ENCODE data around the gene DCX. TPM values are rescaled to one million over a fixed set of nuclear protein-coding genes. Genes with fewer than 3 reads are reported as not detected.

DCX gene
- total RNA-seq, 1 experiment from 2014 or later: 0.13 TPM

GRCh38 chrX:111288841-111289240, 123.2 kb downstream of the DCX start:
- DNase-seq (ENCODE audit: low read depth, low spot score) (no peak), ATAC-seq (no peak)
- Histone ChIP-seq H3K9me3 (ENCODE audit: control insufficient read depth, insufficient read depth, low read depth, low read length) (no peaks in the 10 kb centered on the region), H3K4me3 (ENCODE audit: low read depth in 2 of 2, low read length in 2 of 2) (no peak overlapping the region), H3K36me3 (ENCODE audit: control insufficient read depth, insufficient read depth, low read length) (no peaks in the 10 kb centered on the region), H3K27me3 (ENCODE audit: control insufficient read depth, insufficient read depth, low read length) (no peaks in the 10 kb centered on the region), H3K27ac (ENCODE audit: low read length) (no peak overlapping the region), H3K4me1 (ENCODE audit: control insufficient read depth, insufficient read depth, low read length) (no peaks in the 10 kb centered on the region)
- intact Hi-C loops (cut with micrococcal nuclease; ENCODE audit: unreplicated experiment): no loop called here
- in situ Hi-C loops (cut with HindIII; ENCODE audit: low pct_unique_long_range_greater_than_20kb, low sequenced_read_pairs): no loop called here
- POLR2A ChIA-PET: no interaction called here
- no TSS peak for BruUV-seq (replicated peaks)
- CTCF ChIA-PET: interaction anchor here (0.8 kb wide), 1 partner anchor 1338 kb away, joined by 13 read pairs; no protein-coding TSS in a partner anchor
- TF ChIP-seq, protein P1, sequence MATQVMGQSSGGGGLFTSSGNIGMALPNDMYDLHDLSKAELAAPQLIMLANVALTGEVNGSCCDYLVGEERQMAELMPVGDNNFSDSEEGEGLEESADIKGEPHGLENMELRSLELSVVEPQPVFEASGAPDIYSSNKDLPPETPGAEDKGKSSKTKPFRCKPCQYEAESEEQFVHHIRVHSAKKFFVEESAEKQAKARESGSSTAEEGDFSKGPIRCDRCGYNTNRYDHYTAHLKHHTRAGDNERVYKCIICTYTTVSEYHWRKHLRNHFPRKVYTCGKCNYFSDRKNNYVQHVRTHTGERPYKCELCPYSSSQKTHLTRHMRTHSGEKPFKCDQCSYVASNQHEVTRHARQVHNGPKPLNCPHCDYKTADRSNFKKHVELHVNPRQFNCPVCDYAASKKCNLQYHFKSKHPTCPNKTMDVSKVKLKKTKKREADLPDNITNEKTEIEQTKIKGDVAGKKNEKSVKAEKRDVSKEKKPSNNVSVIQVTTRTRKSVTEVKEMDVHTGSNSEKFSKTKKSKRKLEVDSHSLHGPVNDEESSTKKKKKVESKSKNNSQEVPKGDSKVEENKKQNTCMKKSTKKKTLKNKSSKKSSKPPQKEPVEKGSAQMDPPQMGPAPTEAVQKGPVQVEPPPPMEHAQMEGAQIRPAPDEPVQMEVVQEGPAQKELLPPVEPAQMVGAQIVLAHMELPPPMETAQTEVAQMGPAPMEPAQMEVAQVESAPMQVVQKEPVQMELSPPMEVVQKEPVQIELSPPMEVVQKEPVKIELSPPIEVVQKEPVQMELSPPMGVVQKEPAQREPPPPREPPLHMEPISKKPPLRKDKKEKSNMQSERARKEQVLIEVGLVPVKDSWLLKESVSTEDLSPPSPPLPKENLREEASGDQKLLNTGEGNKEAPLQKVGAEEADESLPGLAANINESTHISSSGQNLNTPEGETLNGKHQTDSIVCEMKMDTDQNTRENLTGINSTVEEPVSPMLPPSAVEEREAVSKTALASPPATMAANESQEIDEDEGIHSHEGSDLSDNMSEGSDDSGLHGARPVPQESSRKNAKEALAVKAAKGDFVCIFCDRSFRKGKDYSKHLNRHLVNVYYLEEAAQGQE (IDR thresholded peaks at IDR 0.05; ENCODE audit: insufficient read depth in 1 of 2, low read depth in 2 of 2, low read length in 1 of 2): no peak
- TF ChIP-seq TCF7L2 (IDR thresholded peaks at IDR 0.05; ENCODE audit: low read depth, low read length): no peak
- TF ChIP-seq, protein P2, sequence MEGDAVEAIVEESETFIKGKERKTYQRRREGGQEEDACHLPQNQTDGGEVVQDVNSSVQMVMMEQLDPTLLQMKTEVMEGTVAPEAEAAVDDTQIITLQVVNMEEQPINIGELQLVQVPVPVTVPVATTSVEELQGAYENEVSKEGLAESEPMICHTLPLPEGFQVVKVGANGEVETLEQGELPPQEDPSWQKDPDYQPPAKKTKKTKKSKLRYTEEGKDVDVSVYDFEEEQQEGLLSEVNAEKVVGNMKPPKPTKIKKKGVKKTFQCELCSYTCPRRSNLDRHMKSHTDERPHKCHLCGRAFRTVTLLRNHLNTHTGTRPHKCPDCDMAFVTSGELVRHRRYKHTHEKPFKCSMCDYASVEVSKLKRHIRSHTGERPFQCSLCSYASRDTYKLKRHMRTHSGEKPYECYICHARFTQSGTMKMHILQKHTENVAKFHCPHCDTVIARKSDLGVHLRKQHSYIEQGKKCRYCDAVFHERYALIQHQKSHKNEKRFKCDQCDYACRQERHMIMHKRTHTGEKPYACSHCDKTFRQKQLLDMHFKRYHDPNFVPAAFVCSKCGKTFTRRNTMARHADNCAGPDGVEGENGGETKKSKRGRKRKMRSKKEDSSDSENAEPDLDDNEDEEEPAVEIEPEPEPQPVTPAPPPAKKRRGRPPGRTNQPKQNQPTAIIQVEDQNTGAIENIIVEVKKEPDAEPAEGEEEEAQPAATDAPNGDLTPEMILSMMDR (IDR thresholded peaks at IDR 0.05): no peak
- TF ChIP-seq POLR2AphosphoS5 (IDR thresholded peaks at IDR 0.05; ENCODE audit: low read depth, low read length): no peak
- TF ChIP-seq SIN3A (IDR thresholded peaks at IDR 0.05; ENCODE audit: borderline replicate concordance, insufficient read depth, low read depth, low read length): no peak

DNA sequence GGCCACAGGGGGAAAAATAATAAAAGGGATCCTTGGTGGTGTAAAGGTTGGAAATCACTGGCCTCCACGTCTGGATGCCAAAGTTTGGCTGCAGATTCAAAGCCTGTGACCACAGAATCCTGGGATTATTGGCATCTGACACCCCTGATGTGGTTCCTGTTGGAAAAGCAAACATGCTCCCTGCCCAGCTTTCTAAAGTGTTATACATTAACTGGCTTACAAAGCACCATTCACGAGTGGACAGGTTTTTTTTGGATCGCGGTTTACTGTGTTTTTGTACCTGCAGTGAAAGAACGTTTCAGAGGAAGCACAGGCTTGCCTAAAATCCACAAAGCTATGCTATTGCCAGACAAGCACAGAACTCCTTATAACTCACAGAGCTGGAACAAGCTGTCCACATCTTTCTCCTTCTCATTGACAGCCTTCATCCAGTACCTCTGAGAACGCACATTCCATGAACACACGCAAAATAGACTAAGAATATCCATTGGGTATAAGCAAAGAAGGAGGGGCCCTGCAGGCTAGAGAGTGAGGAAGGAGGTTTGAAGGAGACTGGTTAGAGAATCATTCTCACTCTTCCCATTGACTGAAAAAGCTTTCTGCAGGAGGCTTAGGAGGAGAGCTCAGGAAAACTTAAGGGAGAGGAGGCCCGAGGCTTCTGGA, 127.2 kb downstream of the DCX start:
- TF ChIP-seq SIN3A (IDR thresholded peaks at IDR 0.05; ENCODE audit: borderline replicate concordance, insufficient read depth, low read depth, low read length) (no peak), TCF7L2 (IDR thresholded peaks at IDR 0.05; ENCODE audit: low read depth, low read length) (no peak), POLR2AphosphoS5 (IDR thresholded peaks at IDR 0.05; ENCODE audit: low read depth, low read length) (no peak)
- TF ChIP-seq, protein P1 (IDR thresholded peaks at IDR 0.05; ENCODE audit: insufficient read depth in 1 of 2, low read depth in 2 of 2, low read length in 1 of 2): no peak
- TF ChIP-seq, protein P2 (IDR thresholded peaks at IDR 0.05): no peak
- intact Hi-C loops (cut with micrococcal nuclease; ENCODE audit: unreplicated experiment): no loop called here
- Histone ChIP-seq H3K4me1 (ENCODE audit: control insufficient read depth, insufficient read depth, low read length) (no peaks in the 10 kb centered on the region), H3K4me3 (ENCODE audit: low read depth in 2 of 2, low read length in 2 of 2) (no peak overlapping the region), H3K9me3 (ENCODE audit: control insufficient read depth, insufficient read depth, low read depth, low read length) (no peaks in the 10 kb centered on the region), H3K27ac (ENCODE audit: low read length) (no peak overlapping the region), H3K36me3 (ENCODE audit: control insufficient read depth, insufficient read depth, low read length) (no peaks in the 10 kb centered on the region), H3K27me3 (ENCODE audit: control insufficient read depth, insufficient read depth, low read length) (no peaks in the 10 kb centered on the region)
- ATAC-seq (no peak), DNase-seq (ENCODE audit: low read depth, low spot score) (no peak)
- ChIA-PET CTCF (no interaction called here), POLR2A (no interaction called here)
- BruUV-seq (replicated peaks): no TSS peak
- in situ Hi-C loops (cut with HindIII; ENCODE audit: low pct_unique_long_range_greater_than_20kb, low sequenced_read_pairs): no loop called here

Measured in Panc1 (cell line).